IMR-90 (cell line): ENCODE results near the gene RBMS3. TPM values are rescaled to one million over a fixed set of nuclear protein-coding genes. Genes with fewer than 3 reads are reported as not detected.

Experiments
- ATAC-seq: fragments of 200-7000 bp; cut with Tn5 transposase; 2 replicates; pipeline ENCODE4 v1.9.1; 2020; ENCODE audit warnings: low read depth, mild to moderate bottlenecking, moderate library complexity
- BruUV-seq: library from RNA; stranded (reverse); fragments of 400-500 nt; replicated peaks from 2 replicates; lab custom pipeline; 2021; lab: Mats Ljungman, UMichigan
- CTCF ChIA-PET: fragments of 300-600 bp; formaldehyde crosslinking; extraction: SDS; loops from one replicate; lab custom pipeline; 2021; ENCODE audit warnings: antibody characterized with exemption; lab: Yijun Ruan, JAX
- POLR2A ChIA-PET: fragments of 300-600 bp; sonication (Branson Sonifier 250); formaldehyde crosslinking; loops from one replicate; lab custom pipeline; 2022; ENCODE audit warnings: antibody characterized with exemption; ENCODE audit not compliant: unreplicated experiment; lab: Charles Lee
- DNase-seq: peaks from one replicate; pipeline ENCODE4 v3.0.0; 2013
- H2AFZ ChIP-seq: replicated peaks from 2 replicates; pipeline ENCODE3; 2013; ENCODE audit warnings: low read length, mild to moderate bottlenecking; ENCODE audit not compliant: poor library complexity
- H2AK5ac ChIP-seq: 2 replicates; pipeline ENCODE4 v1.6.1; 2013; ENCODE audit warnings: low read depth, low read length, inconsistent platforms
- H2AK9ac ChIP-seq: replicated peaks from 2 replicates; pipeline ENCODE3; 2013; ENCODE audit warnings: mild to moderate bottlenecking, low read depth, low read length, moderate library complexity; ENCODE audit not compliant: poor library complexity
- H2BK120ac ChIP-seq: 2 replicates; pipeline ENCODE4 v1.6.1; 2013; ENCODE audit warnings: low read depth, low read length, inconsistent platforms
- H2BK15ac ChIP-seq: 3 replicates; pipeline ENCODE4 v1.6.1; 2013; ENCODE audit warnings: low read depth, low read length, inconsistent platforms
- H2BK20ac ChIP-seq: 2 replicates; pipeline ENCODE4 v1.6.1; 2013; ENCODE audit warnings: low read depth, mild to moderate bottlenecking, inconsistent platforms, low read length, moderate library complexity
- H2BK5ac ChIP-seq: 2 replicates; pipeline ENCODE4 v1.6.1; 2013; ENCODE audit warnings: mild to moderate bottlenecking, low read depth, low read length, inconsistent platforms; ENCODE audit not compliant: poor library complexity, severe bottlenecking
- H3K14ac ChIP-seq: replicated peaks from 2 replicates; pipeline ENCODE4 v1.6.1; 2013; ENCODE audit warnings: low read depth, low read length, inconsistent platforms
- H3K18ac ChIP-seq: 2 replicates; pipeline ENCODE4 v1.6.1; 2013; ENCODE audit warnings: low read depth, low read length, control low read depth
- H3K23ac ChIP-seq: 2 replicates; pipeline ENCODE4 v1.6.1; 2013; ENCODE audit warnings: low read depth, low read length, inconsistent platforms
- H3K27ac ChIP-seq: 2 replicates; pipeline ENCODE4 v1.5.1; 2013; ENCODE audit warnings: mild to moderate bottlenecking, control low read depth, low read length; ENCODE audit not compliant: insufficient read depth
- H3K27me3 ChIP-seq: 2 replicates; pipeline ENCODE4 v1.6.1; 2013; ENCODE audit warnings: low read length; ENCODE audit not compliant: control insufficient read depth, insufficient read depth
- H3K36me3 ChIP-seq: 2 replicates; pipeline ENCODE4 v1.6.1; 2013; ENCODE audit warnings: low read length, mixed read lengths; ENCODE audit not compliant: control insufficient read depth, insufficient read depth
- H3K4ac ChIP-seq: 2 replicates; pipeline ENCODE4 v1.6.1; 2013; ENCODE audit warnings: low read depth, low read length, inconsistent platforms
- H3K4me1 ChIP-seq: 2 replicates; pipeline ENCODE4 v1.6.1; 2013; ENCODE audit warnings: low read length, mixed read lengths; ENCODE audit not compliant: control insufficient read depth, insufficient read depth
- H3K4me2 ChIP-seq: 2 replicates; pipeline ENCODE4 v1.6.1; 2013; ENCODE audit warnings: low read depth, mild to moderate bottlenecking, control low read depth, low read length, moderate library complexity
- H3K4me3 ChIP-seq: 2 replicates; pipeline ENCODE4 v1.5.1; 2013; ENCODE audit warnings: low read depth, mild to moderate bottlenecking, control low read depth, low read length, moderate library complexity; ENCODE audit not compliant: insufficient read depth
- H3K56ac ChIP-seq: 2 replicates; pipeline ENCODE4 v1.6.1; 2013; ENCODE audit warnings: low read length, inconsistent platforms; ENCODE audit not compliant: insufficient read depth; ENCODE audit errors: extremely low read depth
- H3K79me1 ChIP-seq, 2 experiments: 2 replicates each; pipeline ENCODE4 v1.6.1; 2013; ENCODE audit warnings: low read length in 2 of 2, inconsistent platforms in 1 of 2, low read depth in 1 of 2
- H3K9ac ChIP-seq: 2 replicates; pipeline ENCODE4 v1.6.1; 2013; ENCODE audit warnings: low read depth, low read length, control low read depth
- H3K9me1 ChIP-seq: 2 replicates; pipeline ENCODE4 v1.6.1; 2013; ENCODE audit warnings: low read length, inconsistent platforms; ENCODE audit not compliant: insufficient read depth
- H3K9me3 ChIP-seq: 2 replicates; pipeline ENCODE4 v1.6.1; 2013; ENCODE audit warnings: low read length; ENCODE audit not compliant: control insufficient read depth, insufficient read depth
- H4K20me1 ChIP-seq: 2 replicates; pipeline ENCODE4 v1.6.1; 2013; ENCODE audit warnings: low read length, inconsistent platforms; ENCODE audit not compliant: insufficient read depth
- H4K5ac ChIP-seq: 2 replicates; pipeline ENCODE4 v1.6.1; 2013; ENCODE audit warnings: mild to moderate bottlenecking, low read depth, low read length, control low read depth
- H4K8ac ChIP-seq, 2 experiments: 2 replicates each; pipeline ENCODE4 v1.6.1; 2013; ENCODE audit warnings: low read depth in 2 of 2, low read length in 2 of 2, control low read depth in 1 of 2, inconsistent platforms in 1 of 2
- H4K91ac ChIP-seq: 2 replicates; pipeline ENCODE4 v1.6.1; 2013; ENCODE audit warnings: low read depth, low read length, inconsistent platforms; ENCODE audit not compliant: insufficient read depth
- BHLHE40 ChIP-seq: fragments of 150-350 bp; IDR thresholded peaks from 2 replicates; pipeline ENCODE4 v1.6.1; 2016; ENCODE audit warnings: mild to moderate bottlenecking, low read depth, low read length
- CEBPB ChIP-seq: IDR thresholded peaks from 2 replicates; pipeline ENCODE4 v1.6.1; 2012; ENCODE audit warnings: low read depth, low read length, improper control_type of control experiment
- FOS ChIP-seq: fragments of 150-350 bp; IDR thresholded peaks from 2 replicates; pipeline ENCODE4 v1.6.1; 2016; ENCODE audit warnings: low read depth, low read length
- NFE2L2 ChIP-seq: fragments of 150-350 bp; IDR thresholded peaks from 2 replicates; pipeline ENCODE4 v1.6.1; 2016; ENCODE audit warnings: low read depth, mild to moderate bottlenecking, low read length
- POLR2A ChIP-seq: IDR thresholded peaks from 2 replicates; pipeline ENCODE4 v1.6.1; 2012; ENCODE audit warnings: mild to moderate bottlenecking, low read depth, low read length
- RFX5 ChIP-seq: IDR thresholded peaks from 2 replicates; pipeline ENCODE4 v1.8.0; 2012; ENCODE audit warnings: low read depth, mild to moderate bottlenecking, low read length, moderate library complexity
- SMC3 ChIP-seq: fragments of 150-350 bp; IDR thresholded peaks from 2 replicates; pipeline ENCODE4 v1.6.1; 2016; ENCODE audit warnings: low read depth, mild to moderate bottlenecking, antibody characterized with exemption, low read length, moderate library complexity
- WGBS, 2 experiments: methylation state at CpG; one replicate each; pipeline versions ENCODE4 v1.1.5 to v1.1.7; 2013; ENCODE audit warnings: missing lambda C conversion rate in 2 of 2; ENCODE audit not compliant: insufficient read length in 1 of 2; ENCODE audit errors: extremely low coverage in 2 of 2; 5-methylcytosine and 5-hydroxymethylcytosine counted together
- dilution Hi-C: fragments of 300-500 bp; cut with HindIII; formaldehyde crosslinking; loops from one replicate; pipeline ENCODE4 v1.14.3; 2018; ENCODE audit warnings: low sequenced_read_pairs; ENCODE audit not compliant: unreplicated experiment
- in situ Hi-C: fragments of 300-500 bp; cut with MboI; formaldehyde crosslinking; loops from 3 replicates; pipeline ENCODE4 v1.14.3; 2019; ENCODE audit warnings: low sequenced_read_pairs, inconsistent platforms, mixed read lengths
- intact Hi-C: fragments of 100-400 bp; cut with micrococcal nuclease; formaldehyde crosslinking; loops from 2 replicates; pipeline ENCODE4 v1.10.0; 2022
- polyA plus RNA-seq, 3 experiments: library from polyadenylated mRNA; depleted of rRNA; stranded (reverse); fragments of >200 nt; gene quantifications; 2 replicates each; pipeline ENCODE4 v1.2.3, GENCODE V29; 2012; ENCODE audit warnings: low replicate concordance in 1 of 3
- total RNA-seq: library from RNA; depleted of rRNA; stranded (reverse); fragments of >200 nt; gene quantifications from 2 replicates; pipeline ENCODE4 v1.2.3, GENCODE V29; 2012

Gene RBMS3
- total and polyA plus RNA-seq, 2 of the 4 experiments (the other 2 are of a cell fraction), result 15.2 to 127 TPM

- Histone ChIP-seq H2AK5ac (no peak overlapping the region), H3K14ac (no peak overlapping the region), H3K18ac (no peak overlapping the region), H4K5ac (no peak overlapping the region), H2BK20ac (no peak overlapping the region), H4K20me1 (no peaks in the 10 kb centered on the region), H3K9me3 (no peaks in the 10 kb centered on the region), H4K91ac (no peak overlapping the region), H3K27me3 (no peaks in the 10 kb centered on the region), H3K23ac (no peak overlapping the region), H3K4me1 (no peaks in the 10 kb centered on the region), H3K4me3 (no peak overlapping the region), H2AK9ac (no peak overlapping the region), H3K56ac (no peak overlapping the region), H3K79me1 (peaks cover 0 to 3% of the 10 kb centered on the region in 2 experiments; a peak in 1 of 4 replicates), H3K4ac (no peak overlapping the region), H3K36me3 (no peaks in the 10 kb centered on the region), H4K8ac (no peak overlapping the region), H3K4me2 (no peak overlapping the region), H2BK120ac (no peak overlapping the region), H3K9ac (no peak overlapping the region), H2BK5ac (no peak overlapping the region), H2AFZ (no peak overlapping the region), H2BK15ac (no peak overlapping the region), H3K9me1 (no peaks in the 10 kb centered on the region), H3K27ac (no peak overlapping the region)
- intact Hi-C loops, result no loop called here
- ChIA-PET CTCF (no interaction called here), POLR2A (no interaction called here)
- no CpG with 5 or more reads among the region's 1 CpG for WGBS, 2 experiments
- dilution Hi-C loops, result no loop called here
- ATAC-seq, result no peak
- DNase-seq, result no peak
- in situ Hi-C loops, result no loop called here
- TF ChIP-seq SMC3, result no peak
- no peak for TF ChIP-seq NFE2L2
- TF ChIP-seq POLR2A, result no peak
- no peak for TF ChIP-seq FOS
- TF ChIP-seq RFX5, result no peak
- no peak for TF ChIP-seq BHLHE40
- TF ChIP-seq CEBPB, result no peak
- no TSS peak for BruUV-seq
Observed at GRCh38 chr3:29731050-29731449, 450.2 kb downstream of the RBMS3 start.
